HepG2 (cell line): ENCODE measurements around the gene TIMM8B. TPM values are rescaled to one million over a fixed set of nuclear protein-coding genes. Genes with fewer than 3 reads are reported as not detected.

Experiments used
- ARID2 ChIP-seq: sonication (generic); formaldehyde crosslinking; IDR thresholded peaks from 2 replicates; pipeline ENCODE4 v1.8.1; 2022; ENCODE audit warnings: mild to moderate bottlenecking, missing genetic modification reagents, borderline replicate concordance
- ATM ChIP-seq: fragments of 450-650 bp; IDR thresholded peaks from 2 replicates; pipeline ENCODE4 v1.7.1; 2017; ENCODE audit warnings: mild to moderate bottlenecking, borderline replicate concordance
- CENPT ChIP-seq: sonication (generic); formaldehyde crosslinking; IDR thresholded peaks from 2 replicates; pipeline ENCODE4 v1.8.0; 2022; ENCODE audit warnings: low read depth, mild to moderate bottlenecking, moderate library complexity, missing genetic modification reagents
- ETS1 ChIP-seq: sonication (generic); formaldehyde crosslinking; IDR thresholded peaks from 2 replicates; pipeline ENCODE4 v1.4.0; 2020; ENCODE audit warnings: missing genetic modification reagents
- FOXC1 ChIP-seq: sonication (generic); formaldehyde crosslinking; IDR thresholded peaks from 2 replicates; pipeline ENCODE4 v1.8.0; 2022; ENCODE audit warnings: mild to moderate bottlenecking, missing genetic modification reagents, borderline replicate concordance
- HMG20A ChIP-seq: IDR thresholded peaks from 2 replicates; pipeline ENCODE4 v1.6.1; 2016; ENCODE audit warnings: borderline replicate concordance
- HOXD1 ChIP-seq: sonication (generic); formaldehyde crosslinking; IDR thresholded peaks from 2 replicates; pipeline ENCODE4 v1.5.0; 2020; ENCODE audit warnings: missing genetic modification reagents
- KDM5B ChIP-seq: sonication (generic); formaldehyde crosslinking; IDR thresholded peaks from 2 replicates; pipeline ENCODE4 v1.4.0; 2020; ENCODE audit warnings: missing genetic modification reagents, mild to moderate bottlenecking, borderline replicate concordance
- MXI1 ChIP-seq: IDR thresholded peaks from 3 replicates; pipeline ENCODE4 v1.6.1; 2012; ENCODE audit warnings: low read depth, low read length, inconsistent platforms, borderline replicate concordance
- NFIC ChIP-seq: IDR thresholded peaks from 2 replicates; pipeline ENCODE4 v1.6.1; 2012; ENCODE audit warnings: mild to moderate bottlenecking, low read length, inconsistent platforms
- PAX8 ChIP-seq: sonication (generic); formaldehyde crosslinking; IDR thresholded peaks from 2 replicates; pipeline ENCODE4 v1.8.0; 2022; ENCODE audit warnings: mild to moderate bottlenecking, missing genetic modification reagents, borderline replicate concordance
- PHF8 ChIP-seq: sonication (generic); formaldehyde crosslinking; IDR thresholded peaks from 2 replicates; pipeline ENCODE4 v1.5.0; 2020; ENCODE audit warnings: missing genetic modification reagents
- POLR2G ChIP-seq: fragments of 200-400 bp; formaldehyde crosslinking; IDR thresholded peaks from 2 replicates; pipeline ENCODE4 v1.6.1; 2018; ENCODE audit warnings: mild to moderate bottlenecking, low read depth, low read length, moderate library complexity
- ZNF468 ChIP-seq: sonication (generic); formaldehyde crosslinking; IDR thresholded peaks from 2 replicates; pipeline ENCODE4 v1.8.0; 2022; ENCODE audit warnings: mild to moderate bottlenecking, moderate library complexity, missing genetic modification reagents
- ZNF547 ChIP-seq: sonication (generic); formaldehyde crosslinking; IDR thresholded peaks from 2 replicates; pipeline ENCODE4 v1.5.1; 2020; ENCODE audit warnings: mild to moderate bottlenecking, missing genetic modification reagents
- ZNF670 ChIP-seq: sonication (generic); formaldehyde crosslinking; IDR thresholded peaks from 2 replicates; pipeline ENCODE4 v1.8.0; 2022; ENCODE audit warnings: mild to moderate bottlenecking, missing genetic modification reagents, borderline replicate concordance
- ZNF749 ChIP-seq: sonication (generic); formaldehyde crosslinking; IDR thresholded peaks from 2 replicates; pipeline ENCODE4 v1.8.0; 2022; ENCODE audit warnings: mild to moderate bottlenecking, missing genetic modification reagents, moderate library complexity, borderline replicate concordance
- ZNF782 ChIP-seq: sonication (generic); formaldehyde crosslinking; IDR thresholded peaks from 2 replicates; pipeline ENCODE4 v1.4.0; 2020; ENCODE audit warnings: missing genetic modification reagents, mild to moderate bottlenecking, borderline replicate concordance
- ZSCAN31 ChIP-seq: sonication (generic); formaldehyde crosslinking; IDR thresholded peaks from 2 replicates; pipeline ENCODE4 v1.5.0; 2020; ENCODE audit warnings: low read depth, mild to moderate bottlenecking, missing genetic modification reagents
- polyA plus RNA-seq, 8 experiments: library from polyadenylated mRNA; depleted of rRNA in 3 of 8; stranded (reverse) in 7 of 8; unstranded in 1 of 8; fragments of >200 nt; fragmentation: Illumina TruSeq in 4 of 8; extraction: Trizol in 4 of 8; gene quantifications; 2 replicates each; pipeline versions ENCODE4 v1.2.1 to v1.2.3, GENCODE V29; 2011 to 2016; ENCODE audit warnings: low read depth in 4 of 8, missing spikeins in 1 of 8, mixed read lengths in 1 of 8; ENCODE audit not compliant: insufficient read depth in 1 of 8
- total RNA-seq, 5 experiments: library from RNA; depleted of rRNA; stranded (reverse); fragments of >200 nt; fragmentation: Illumina TruSeq; extraction: Trizol; gene quantifications; 2 replicates each; pipeline ENCODE4 v1.2.3, GENCODE V29; 2016; ENCODE audit warnings: low read depth in 1 of 5
- TF ChIP-seq, protein P1 (sequence below): IDR thresholded peaks from 2 replicates; pipeline ENCODE4 v1.6.1; 2016; ENCODE audit warnings: low read depth

The TIMM8B gene
- total and polyA plus RNA-seq, 2 of the 13 experiments (the other 11 are each of a cell fraction or from before 2014, with no cell fraction given), result 84.5 to 98.3 TPM

- TF ChIP-seq ZNF468 (CRISPR knock-in tag) (0 out of 2 replicates have a peak, but pooled peaks have one; percentile 46), ZNF547 (CRISPR knock-in tag) (peak; percentile 73; the same call in 1 of the 2 replicates), CENPT (CRISPR knock-in tag) (0 out of 2 replicates have a peak, but pooled peaks have one; percentile 63), KDM5B (CRISPR knock-in tag) (peak; percentile 69; the same call in 1 of the 2 replicates), PHF8 (CRISPR knock-in tag) (peak; percentile 92), HOXD1 (CRISPR knock-in tag) (peak; percentile 58), NFIC (no peak), POLR2G (peak; percentile 95), ARID2 (CRISPR knock-in tag) (peak; percentile 51; the same call in 1 of the 2 replicates), ZNF670 (CRISPR knock-in tag) (peak; percentile 51; the same call in 1 of the 2 replicates), ZNF782 (no peak), ZSCAN31 (peak; percentile 76; the same call in 1 of the 2 replicates), FOXC1 (0 out of 2 replicates have a peak, but pooled peaks have one; percentile 5), PAX8 (CRISPR knock-in tag) (no peak; the same call in 1 of the 2 replicates), MXI1 (peak; percentile 54; the same call in 1 of the 3 replicates), ZNF749 (CRISPR knock-in tag) (peak; percentile 97), HMG20A (CRISPR knock-in tag) (no peak), ETS1 (CRISPR knock-in tag) (no peak), ATM (no peak)
- TF ChIP-seq, protein P1, sequence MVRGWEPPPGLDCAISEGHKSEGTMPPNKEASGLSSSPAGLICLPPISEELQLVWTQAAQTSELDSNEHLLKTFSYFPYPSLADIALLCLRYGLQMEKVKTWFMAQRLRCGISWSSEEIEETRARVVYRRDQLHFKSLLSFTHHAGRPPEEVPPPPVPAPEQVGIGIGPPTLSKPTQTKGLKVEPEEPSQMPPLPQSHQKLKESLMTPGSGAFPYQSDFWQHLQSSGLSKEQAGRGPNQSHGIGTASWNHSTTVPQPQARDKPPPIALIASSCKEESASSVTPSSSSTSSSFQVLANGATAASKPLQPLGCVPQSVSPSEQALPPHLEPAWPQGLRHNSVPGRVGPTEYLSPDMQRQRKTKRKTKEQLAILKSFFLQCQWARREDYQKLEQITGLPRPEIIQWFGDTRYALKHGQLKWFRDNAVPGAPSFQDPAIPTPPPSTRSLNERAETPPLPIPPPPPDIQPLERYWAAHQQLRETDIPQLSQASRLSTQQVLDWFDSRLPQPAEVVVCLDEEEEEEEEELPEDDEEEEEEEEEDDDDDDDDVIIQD (CRISPR knock-in tag), result 0 out of 2 replicates have a peak, but pooled peaks have one; percentile 10
Observed at GRCh38 chr11:112086422-112087191, at the start of gene TIMM8B, which contains the start of gene SDHD (continued).
